ENCODE data around the gene NT5C3B. TPM values are rescaled to one million over a fixed set of nuclear protein-coding genes. Genes with fewer than 3 reads are reported as not detected.
A peak's percentile ranks its signal among the peaks of the same experiment; 100 is the strongest.
"Not testable (repeated sequence)": the region's sequence is repeated elsewhere in the genome, so short reads cannot be mapped to it uniquely, and the experiment has no call there.

The NT5C3B gene
- polyA plus RNA-seq, 4 donors: 93.4 to 124 (median 102) TPM

DNA sequence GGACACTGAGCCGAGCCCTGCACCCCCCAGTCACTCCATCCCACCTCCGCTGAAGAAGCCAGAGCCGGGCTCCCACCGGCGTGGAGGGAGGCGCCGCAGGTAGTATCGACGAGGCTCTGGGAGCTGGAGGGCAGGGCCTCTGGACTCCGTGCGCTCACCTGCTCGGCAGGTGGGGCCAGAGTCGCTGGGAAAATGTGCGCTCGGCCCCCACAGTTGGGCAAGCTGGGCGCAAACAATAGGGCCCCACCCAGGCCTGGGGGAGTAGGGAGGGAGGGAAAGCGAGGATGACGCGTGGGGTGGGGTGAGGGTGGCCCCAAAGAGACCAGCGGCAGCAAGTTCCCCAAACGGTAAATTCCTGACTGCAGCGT, 50.2 kb downstream of the NT5C3B start:
- DNase-seq (ENCODE audit: low read depth in 4 of 4, low spot score in 3 of 4): no peak

DNA sequence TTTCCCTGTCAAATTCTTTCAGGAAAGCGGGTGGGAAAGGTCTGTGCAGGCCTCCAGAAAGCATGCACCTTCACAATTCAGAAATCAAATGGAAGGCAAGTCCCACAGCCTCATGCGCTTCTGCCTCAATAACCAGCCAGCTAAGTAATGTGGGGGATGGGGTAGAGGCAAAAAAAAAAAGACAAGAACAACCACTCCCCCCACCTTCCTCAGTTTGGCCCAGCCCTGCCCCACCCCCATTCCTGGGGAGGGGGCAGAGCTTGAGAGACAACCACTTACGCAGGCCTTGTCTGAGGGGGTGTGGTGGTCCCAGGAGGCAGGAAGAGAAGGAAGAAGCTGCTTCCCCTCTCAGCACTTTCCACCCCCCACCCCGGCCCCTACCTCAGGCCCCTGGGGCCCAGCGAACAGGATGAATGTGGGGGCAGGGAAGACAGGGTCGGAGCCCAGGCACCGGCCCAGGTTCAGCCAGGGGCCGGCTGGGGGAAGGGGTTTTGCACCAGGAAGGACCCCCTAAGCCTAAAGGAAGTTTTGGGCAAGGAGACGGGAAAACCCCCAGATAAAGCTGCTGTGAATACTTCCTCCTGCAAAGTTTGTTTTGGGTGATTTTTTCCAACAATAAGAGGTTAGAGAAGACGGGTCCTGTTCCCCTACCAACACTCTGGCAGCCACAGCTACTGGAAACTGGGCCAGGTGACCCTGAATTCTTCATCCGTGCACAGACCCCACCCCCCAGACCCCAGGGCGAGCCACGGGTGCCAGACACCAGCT, 50.8 kb downstream of the NT5C3B start:
- DNase-seq (ENCODE audit: low read depth in 4 of 4, low spot score in 3 of 4): peak in 1 of 4 donors; percentile 86

DNA sequence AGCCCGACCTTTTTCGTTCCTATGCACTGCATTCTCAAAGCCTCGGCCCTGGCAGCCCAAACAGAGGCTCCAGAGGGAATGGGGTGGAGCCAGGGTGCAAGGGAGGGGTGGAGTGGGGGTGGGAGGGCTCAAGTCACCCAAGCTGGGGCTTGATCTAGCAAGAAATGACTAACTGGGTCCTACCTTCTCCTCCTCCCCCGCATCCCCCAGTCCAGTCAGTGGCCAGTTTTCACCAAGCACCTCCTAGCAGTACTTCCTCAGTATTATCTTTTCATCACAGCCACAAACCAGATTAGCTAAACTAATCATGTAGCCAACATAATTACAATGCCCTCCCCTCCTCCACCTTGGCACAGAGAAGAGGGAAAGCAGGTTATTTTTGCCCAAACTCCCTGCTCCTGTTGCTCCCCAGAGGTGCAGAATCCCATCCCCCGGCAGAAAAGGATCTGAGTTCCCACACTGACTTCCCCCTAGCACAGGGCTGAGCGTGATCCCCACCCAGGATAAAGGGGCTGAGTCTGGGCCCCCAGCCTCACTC, 51.8 kb downstream of the NT5C3B start:
- peak in 1 of 4 donors; percentile 69 for DNase-seq (ENCODE audit: low read depth in 4 of 4, low spot score in 3 of 4)

DNA sequence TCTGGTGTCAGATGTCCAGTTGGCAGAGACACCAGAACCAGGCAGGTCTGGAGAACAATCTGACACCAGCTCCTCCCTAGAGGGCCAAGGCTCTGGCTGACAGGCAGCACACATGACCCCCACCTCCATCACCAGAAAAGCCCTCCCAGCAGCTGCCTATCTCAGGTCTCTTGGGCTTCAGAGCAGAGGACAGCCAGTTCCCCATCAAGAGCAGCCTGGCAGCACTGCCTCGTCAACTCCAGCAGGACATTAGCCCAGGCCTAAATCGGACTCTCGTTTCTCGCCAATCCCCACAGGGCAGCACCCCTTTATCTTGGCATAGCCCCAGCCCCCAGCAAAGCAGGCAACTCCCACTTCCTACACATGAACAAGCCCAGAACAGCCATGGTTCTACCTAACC, 53.9 kb downstream of the NT5C3B start:
- DNase-seq (ENCODE audit: low read depth in 4 of 4, low spot score in 3 of 4): no peak

DNA sequence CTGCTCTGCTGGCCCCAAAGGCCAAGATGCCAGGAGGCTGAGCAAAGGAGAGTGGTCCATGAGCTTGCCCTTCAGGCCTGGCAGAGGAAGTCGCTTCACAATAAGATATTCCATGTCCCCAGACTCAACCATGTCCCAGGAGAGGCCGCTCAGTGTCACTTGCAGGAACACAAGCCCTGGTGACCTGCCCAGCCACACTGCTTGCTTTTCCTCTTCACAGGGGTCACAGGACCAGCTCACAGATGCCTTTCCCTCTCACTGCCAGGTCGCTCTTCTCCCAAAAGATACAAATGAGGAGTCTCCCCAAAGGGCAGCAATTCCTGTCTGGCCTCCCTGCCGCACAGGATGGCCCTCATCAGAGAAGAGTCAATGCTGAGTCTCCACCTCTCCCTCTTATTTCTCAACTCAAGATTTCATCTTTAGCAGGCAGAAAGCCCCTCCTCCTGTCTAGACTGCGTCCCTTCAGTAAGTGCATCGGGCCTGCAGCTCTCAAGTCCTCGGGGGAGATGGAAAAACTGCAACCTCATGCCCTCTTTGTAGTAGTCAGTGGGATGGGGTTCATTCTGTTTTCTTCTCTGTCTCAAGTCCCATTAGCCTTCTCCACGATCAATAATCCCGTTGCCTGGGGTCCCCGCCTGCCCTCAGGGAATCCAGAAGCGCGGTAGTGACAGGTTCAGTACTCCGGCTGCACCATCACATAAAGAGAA, 54.5 kb downstream of the NT5C3B start:
- DNase-seq (ENCODE audit: low read depth in 4 of 4, low spot score in 3 of 4): no peak

DNA sequence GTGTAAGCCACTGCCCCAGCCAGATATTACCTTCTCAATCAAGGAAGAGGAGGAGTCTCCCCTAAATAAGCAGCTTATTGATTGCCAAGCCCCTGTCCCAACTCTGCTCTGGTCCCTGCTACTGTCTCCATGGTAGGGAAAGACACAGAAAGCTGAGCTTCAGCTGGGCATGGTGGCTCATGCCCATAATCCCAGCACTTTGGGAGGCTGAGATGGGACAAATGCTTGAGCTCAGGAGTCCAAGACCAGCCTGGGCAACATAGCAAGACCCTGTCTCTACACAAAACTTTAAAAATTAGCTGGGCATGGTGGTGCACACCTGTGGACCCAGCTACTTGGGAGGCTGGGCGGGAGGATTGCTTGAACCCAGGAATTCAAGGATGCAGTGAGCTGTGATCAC, 56.1 kb downstream of the NT5C3B start:
- no peak for DNase-seq (ENCODE audit: low read depth in 4 of 4, low spot score in 3 of 4)

DNA sequence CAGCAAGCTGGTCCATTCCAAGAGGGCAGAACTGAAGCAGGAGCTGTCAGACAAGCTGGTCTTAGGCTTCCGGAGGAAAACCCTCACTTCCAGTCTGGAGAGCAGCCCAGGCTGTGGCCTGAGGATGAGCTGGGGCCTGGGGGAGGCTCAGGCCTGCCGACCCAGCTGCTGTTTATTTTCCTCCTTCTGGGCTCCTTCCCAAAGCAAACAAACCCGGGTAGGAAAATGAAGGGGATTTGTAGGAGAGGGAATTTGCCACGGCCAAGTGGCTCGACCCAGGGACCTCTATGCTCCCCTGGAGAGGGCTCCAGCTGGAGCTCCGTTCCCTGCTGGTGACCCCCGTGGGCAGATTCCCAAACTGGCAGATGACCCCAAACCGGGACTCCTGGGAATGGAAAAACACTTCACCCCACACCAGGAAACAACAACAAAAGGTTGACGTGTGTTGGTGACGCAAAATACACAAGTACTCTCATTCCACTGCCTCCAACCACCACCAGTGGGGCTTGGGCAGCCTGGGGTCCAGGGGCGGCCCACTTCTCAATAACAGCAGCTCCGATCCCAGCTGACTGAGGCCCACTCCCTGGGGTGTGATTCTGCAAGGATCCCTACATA, 58.4 kb downstream of the NT5C3B start:
- peak in 1 of 4 donors; percentile 72 for DNase-seq (ENCODE audit: low read depth in 4 of 4, low spot score in 3 of 4)

DNA sequence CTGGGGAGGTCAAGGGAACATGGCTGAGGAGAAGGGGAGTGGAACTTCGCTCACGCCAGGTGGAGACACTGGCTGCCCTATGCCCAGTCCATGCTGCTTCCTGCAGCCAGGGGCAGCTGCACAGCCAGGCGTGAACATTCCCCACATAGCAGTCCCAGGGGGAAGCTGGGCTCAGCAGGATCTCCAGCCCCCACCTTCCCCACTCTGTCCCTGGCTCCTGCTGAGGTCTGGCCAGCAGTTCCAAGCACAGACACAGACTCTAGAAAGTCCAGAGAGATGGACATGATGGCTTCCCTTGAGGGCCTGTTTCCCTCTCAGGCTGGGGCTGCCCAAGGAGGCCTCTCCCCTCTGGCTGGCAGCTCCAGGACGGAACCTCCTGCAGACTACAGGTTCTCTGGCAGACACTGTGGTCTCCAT, 58.9 kb downstream of the NT5C3B start:
- peak in 1 of 4 donors; percentile 65 for DNase-seq (ENCODE audit: low read depth in 4 of 4, low spot score in 3 of 4)

DNA sequence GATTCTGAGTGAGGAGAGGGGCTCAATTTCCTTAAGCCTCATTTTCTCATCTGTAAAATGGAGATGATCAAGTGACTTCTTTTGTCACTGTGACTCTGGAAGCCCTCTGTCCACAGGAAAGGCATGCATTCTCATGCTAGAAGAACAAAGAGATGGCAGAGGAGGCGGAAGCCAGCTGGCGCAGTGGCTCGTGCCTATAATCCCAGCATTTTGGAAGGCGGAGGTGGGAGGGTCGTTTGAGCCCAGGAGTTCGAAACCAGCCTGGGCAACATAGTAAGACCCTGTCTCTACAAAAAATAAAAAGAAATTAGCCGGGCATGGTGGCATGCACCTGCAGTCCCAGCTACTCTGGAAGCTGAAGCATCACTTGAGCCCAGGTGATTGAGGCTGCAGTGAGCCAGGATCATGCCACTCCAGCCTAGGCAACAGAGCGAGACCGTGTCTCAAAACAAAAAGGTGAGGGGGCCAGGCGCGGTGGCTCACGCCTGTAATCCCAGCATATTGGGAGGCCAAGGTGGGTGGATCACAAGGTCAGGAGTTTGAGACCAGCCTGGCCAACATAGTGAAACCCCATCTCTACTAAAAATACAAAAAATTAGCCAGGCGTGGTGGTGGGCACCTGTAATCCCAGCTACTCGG, 59.7 kb downstream of the NT5C3B start:
- DNase-seq (ENCODE audit: low read depth in 4 of 4, low spot score in 3 of 4): not testable (repeated sequence)

DNA sequence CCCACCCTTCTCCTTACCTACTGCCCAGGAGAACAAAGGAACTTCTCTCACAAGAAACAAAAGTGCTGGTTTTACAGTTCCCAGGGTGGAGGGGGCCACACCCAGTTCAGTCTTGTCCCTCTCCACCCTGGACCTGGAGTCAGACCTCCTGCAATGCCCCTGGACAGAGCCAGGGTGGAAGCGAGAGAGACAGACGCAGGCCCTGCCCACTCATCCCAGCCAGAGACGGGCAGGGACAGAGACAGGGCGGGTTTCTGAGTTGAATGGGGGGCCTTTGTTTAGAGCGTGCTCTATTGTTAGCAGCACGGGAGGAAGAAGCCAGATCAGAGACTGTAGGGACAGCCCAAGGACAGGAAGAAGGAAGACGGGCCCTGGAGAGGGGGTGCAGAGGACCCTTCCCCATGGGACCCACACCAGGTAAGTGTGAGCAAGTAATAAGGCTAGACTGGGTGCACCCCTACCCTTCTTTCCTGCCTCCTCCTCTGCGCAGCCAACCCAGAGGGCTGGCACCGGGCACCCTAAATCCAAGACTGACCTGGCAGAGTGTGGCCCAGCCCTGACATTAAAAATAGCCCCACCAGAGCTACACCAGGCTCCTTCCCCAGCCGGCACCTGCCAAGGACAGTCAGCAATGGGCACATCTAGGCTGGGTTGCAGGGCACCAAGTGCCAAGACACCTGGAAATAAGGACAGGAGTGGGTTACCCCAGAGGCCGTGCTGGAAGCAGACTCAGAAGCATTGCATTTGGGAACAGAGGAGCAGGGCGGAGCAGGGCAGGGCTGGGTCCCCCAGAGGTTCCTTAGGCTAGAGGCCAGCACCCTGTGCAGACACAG, 60.4 kb downstream of the NT5C3B start:
- no peak for DNase-seq (ENCODE audit: low read depth in 4 of 4, low spot score in 3 of 4)

Other genes starting within 250 kb of the NT5C3B start
- under 1 TPM; 0.14 to 0.44 (median 0.26) TPM for gene KRT14, start 249.3 kb downstream of the NT5C3B start, polyA plus RNA-seq (ENCODE audit: insufficient read length in 4 of 4)
- under 1 TPM in 1 of 4 donors, not detected in 3; 0.09 TPM for gene KRT16, start 223.5 kb downstream of the NT5C3B start, polyA plus RNA-seq (ENCODE audit: insufficient read length in 4 of 4)
- gene KRT17, start 211.7 kb downstream of the NT5C3B start, polyA plus RNA-seq (ENCODE audit: insufficient read length in 4 of 4): 1 to 10 TPM; 1.2 to 4.0 (median 1.9) TPM
- gene EIF1, start 147.3 kb downstream of the NT5C3B start, polyA plus RNA-seq (ENCODE audit: insufficient read length in 4 of 4): 100 to 1,000 TPM; 762 to 798 (median 768) TPM
- gene GAST, start 123.9 kb downstream of the NT5C3B start, polyA plus RNA-seq (ENCODE audit: insufficient read length in 4 of 4): not detected
- 1 to 10 TPM in 1 of 4 donors, under 1 TPM in 3; 0.86 to 1.1 (median 0.94) TPM for gene HAP1, start 101.6 kb downstream of the NT5C3B start, polyA plus RNA-seq (ENCODE audit: insufficient read length in 4 of 4)
- 100 to 1,000 TPM; 200 to 246 (median 211) TPM for gene JUP, start 49.5 kb downstream of the NT5C3B start, polyA plus RNA-seq (ENCODE audit: insufficient read length in 4 of 4)
- 10 to 100 TPM; 35.0 to 47.0 (median 41.4) TPM for gene P3H4, start 24.3 kb downstream of the NT5C3B start, polyA plus RNA-seq (ENCODE audit: insufficient read length in 4 of 4)
- 100 to 1,000 TPM; 142 to 160 (median 146) TPM for gene FKBP10, start 23.2 kb downstream of the NT5C3B start, polyA plus RNA-seq (ENCODE audit: insufficient read length in 4 of 4)
- gene KLHL10, start 1.6 kb upstream of the NT5C3B start, polyA plus RNA-seq (ENCODE audit: insufficient read length in 4 of 4): under 1 TPM; 0.18 to 0.34 (median 0.29) TPM
- gene KLHL11, start 29.2 kb upstream of the NT5C3B start, polyA plus RNA-seq (ENCODE audit: insufficient read length in 4 of 4): 1 to 10 TPM; 7.2 to 9.5 (median 8.7) TPM
- gene ACLY, start 82.7 kb upstream of the NT5C3B start, polyA plus RNA-seq (ENCODE audit: insufficient read length in 4 of 4): 10 to 100 TPM; 81.0 to 91.3 (median 91.1) TPM
- 1 to 10 TPM; 5.7 to 7.2 (median 6.3) TPM for gene ODAD4, start 94.4 kb upstream of the NT5C3B start, polyA plus RNA-seq (ENCODE audit: insufficient read length in 4 of 4)
- gene CNP, start 130.6 kb upstream of the NT5C3B start, polyA plus RNA-seq (ENCODE audit: insufficient read length in 4 of 4): 10 to 100 TPM; 63.0 to 80.3 (median 68.1) TPM
- gene DNAJC7, start 181.2 kb upstream of the NT5C3B start, polyA plus RNA-seq (ENCODE audit: insufficient read length in 4 of 4): 100 to 1,000 TPM; 134 to 148 (median 138) TPM
- gene NKIRAS2, start 183.9 kb upstream of the NT5C3B start, polyA plus RNA-seq (ENCODE audit: insufficient read length in 4 of 4): 10 to 100 TPM; 51.2 to 63.5 (median 53.3) TPM
- 1 to 10 TPM; 3.7 to 4.1 (median 3.9) TPM for gene C17orf113, start 214.4 kb upstream of the NT5C3B start, polyA plus RNA-seq (ENCODE audit: insufficient read length in 4 of 4)